A549 (cell line): ENCODE data around the gene BICC1. TPM values are rescaled to one million over a fixed set of nuclear protein-coding genes. Genes with fewer than 3 reads are reported as not detected.
A peak's percentile ranks its signal among the peaks of the same experiment; 100 is the strongest.

Experiments used
- ATAC-seq, 2 experiments: fragments of 200-7000 bp in 1 of 2; fragments of >200 bp in 1 of 2; cut with Nextera tagmentation in 1 of 2; cut with Tn5 transposase in 1 of 2; 3 replicates each; pipeline versions ENCODE4 v1.8.0 to v1.9.1; 2018 to 2020; ENCODE audit warnings: mild to moderate bottlenecking in 1 of 2, moderate library complexity in 1 of 2
- CTCF ChIA-PET: fragments of 300-600 bp; sonication (Branson Sonifier 250); formaldehyde crosslinking; extraction: SDS; loops from one replicate; lab custom pipeline; 2021; ENCODE audit warnings: antibody characterized with exemption, inconsistent platforms; lab: Yijun Ruan, JAX
- POLR2A ChIA-PET: fragments of 350-600 bp; formaldehyde crosslinking; extraction: SDS; loops from one replicate; lab custom pipeline; 2021; ENCODE audit warnings: antibody characterized with exemption, inconsistent platforms; lab: Yijun Ruan, JAX
- DNase-seq, 2 experiments: peaks; one replicate each; pipeline versions ENCODE4 v3.0.0 to v3.0.0-alpha.2; 2011 to 2016; ENCODE audit warnings: low read depth in 1 of 2, low spot score in 1 of 2
- FAIRE-seq: peaks from 2 replicates; lab custom pipeline; 2011; peaks lifted over from hg19 to GRCh38; lab: Jason Lieb, UNC
- H3K27ac ChIP-seq, 2 experiments: fragments of >200 bp; sonication (Bioruptor Twin); formaldehyde crosslinking; 3 replicates each; pipeline ENCODE4 v1.5.1; 2016 to 2017
- H3K4me1 ChIP-seq: fragments of >200 bp; sonication (Bioruptor Twin); formaldehyde crosslinking; 3 replicates; pipeline ENCODE4 v1.6.1; 2016
- H3K4me2 ChIP-seq: fragments of >200 bp; sonication (Bioruptor Twin); formaldehyde crosslinking; 3 replicates; pipeline ENCODE4 v1.6.1; 2016
- H3K4me3 ChIP-seq: fragments of >200 bp; sonication (Bioruptor Twin); formaldehyde crosslinking; 3 replicates; pipeline ENCODE4 v1.5.1; 2016
- H3K9me3 ChIP-seq: fragments of >200 bp; sonication (Bioruptor Twin); formaldehyde crosslinking; 3 replicates; pipeline ENCODE4 v1.6.1; 2016
- CHD2 ChIP-seq: fragments of 150-350 bp; IDR thresholded peaks from 2 replicates; pipeline ENCODE4 v1.6.1; 2014; ENCODE audit warnings: low read length; ENCODE audit not compliant: partially characterized antibody
- GATA3 ChIP-seq: IDR thresholded peaks from 2 replicates; pipeline ENCODE4 v1.6.1; 2012; ENCODE audit warnings: borderline replicate concordance
- HDAC2 ChIP-seq: fragments of 200-600 bp; sonication (generic); IDR thresholded peaks from 2 replicates; pipeline ENCODE4 v1.6.1; 2016
- HEYL ChIP-seq: fragments of 250-450 bp; sonication (Bioruptor Pico); IDR thresholded peaks from 2 replicates; pipeline ENCODE4 v1.8.0; 2021; ENCODE audit warnings: mild to moderate bottlenecking, moderate library complexity
- HOXA7 ChIP-seq: fragments of 250-450 bp; sonication (Bioruptor Pico); IDR thresholded peaks from 2 replicates; pipeline ENCODE4 v1.5.0; 2020; ENCODE audit warnings: mild to moderate bottlenecking, moderate library complexity
- HOXB5 ChIP-seq: fragments of 250-450 bp; sonication (Bioruptor Pico); IDR thresholded peaks from 2 replicates; pipeline ENCODE4 v1.5.0; 2020; ENCODE audit warnings: mild to moderate bottlenecking, moderate library complexity
- MAFK ChIP-seq: fragments of 450-650 bp; IDR thresholded peaks from 2 replicates; pipeline ENCODE4 v1.6.1; 2014; ENCODE audit not compliant: partially characterized antibody
- RNF2 ChIP-seq: fragments of 200-600 bp; sonication (generic); IDR thresholded peaks from 2 replicates; pipeline ENCODE4 v1.6.1; 2016; ENCODE audit warnings: low read depth, mild to moderate bottlenecking, antibody characterized with exemption, moderate library complexity, borderline replicate concordance
- TP53 ChIP-seq: fragments of 250-450 bp; sonication (Bioruptor Pico); IDR thresholded peaks from 2 replicates; pipeline ENCODE4 v1.5.0; 2021; ENCODE audit warnings: mild to moderate bottlenecking, moderate library complexity
- ZFP36 ChIP-seq: fragments of 450-650 bp; IDR thresholded peaks from 2 replicates; pipeline ENCODE4 v1.6.1; 2014; ENCODE audit warnings: borderline replicate concordance; ENCODE audit not compliant: partially characterized antibody
- WGBS: methylation state at CpG from one replicate; pipeline ENCODE4 v1.1.6; 2017; ENCODE audit errors: missing lambda C conversion rate; 5-methylcytosine and 5-hydroxymethylcytosine counted together
- polyA plus RNA-seq, 4 experiments: library from polyadenylated mRNA; depleted of rRNA in 3 of 4; stranded (reverse); fragments of >200 nt; fragmentation: RNase III in 1 of 4; extraction: RNeasy Plus Mini Kit Qiagen cat#74134 plus additional on column Dnase treatment in 1 of 4; gene quantifications; 2 replicates in 3 of 4; 3 replicates in 1 of 4; pipeline ENCODE4 v1.2.3, GENCODE V29; 2011 to 2017
- TF ChIP-seq, protein P1 (sequence below): fragments of >200 bp; sonication (Bioruptor Twin); formaldehyde crosslinking; IDR thresholded peaks from 3 replicates; pipeline ENCODE4 v1.5.1; 2016
- TF ChIP-seq, protein P2 (sequence below): fragments of 250-450 bp; sonication (Bioruptor Pico); IDR thresholded peaks from 2 replicates; pipeline ENCODE4 v1.5.0; 2021; ENCODE audit warnings: mild to moderate bottlenecking, moderate library complexity, borderline replicate concordance

The BICC1 gene
- polyA plus RNA-seq, 2 of the 4 experiments (the other 2 are of a cell fraction), result 36.9 to 56.8 TPM

DNA sequence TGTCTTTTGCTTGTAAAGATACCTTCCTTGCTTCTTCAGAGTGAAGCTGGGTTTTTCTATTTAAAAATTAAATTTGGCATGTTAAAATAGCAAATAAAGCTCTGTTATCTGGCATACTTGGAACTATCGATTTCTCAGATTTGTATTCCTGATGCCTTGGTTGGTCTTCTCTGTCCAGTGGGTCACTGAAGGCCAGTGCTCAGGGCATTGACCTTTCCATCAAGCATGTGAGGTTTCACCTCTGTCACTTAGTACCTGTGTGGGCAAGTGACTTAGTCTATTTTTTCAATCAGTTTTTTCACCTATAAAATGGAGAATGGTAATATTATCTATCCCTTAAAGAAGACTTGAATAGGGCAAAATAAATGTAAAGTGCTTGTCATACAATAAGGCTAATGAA, 311.3 kb downstream of the BICC1 start:
- H3K9me3 ChIP-seq, result no peaks in the 10 kb centered on the region
- CTCF ChIA-PET, result interaction anchor here (1.1 kb wide), 1 partner anchor 519 kb away, joined by 3 read pairs; no protein-coding TSS in a partner anchor
- H3K27ac ChIP-seq, result no peak overlapping the region
- DNase-seq (no peak), ATAC-seq (no peak), FAIRE-seq (no peak)
- POLR2A ChIA-PET, result no interaction called here
- TF ChIP-seq HDAC2 (no peak), ZFP36 (no peak)
- no peak overlapping the region for H3K4me2 ChIP-seq
- no peak overlapping the region for H3K4me3 ChIP-seq
- H3K4me1 ChIP-seq, result peaks cover 33% of the 10 kb centered on the region
- WGBS, result 93% methylated on average over 1 of the region's 1 CpG

GRCh38 chr10:58824396-58824795, 311.7 kb downstream of the BICC1 start:
- ChIA-PET POLR2A (no interaction called here), CTCF (interaction anchor here (1.1 kb wide), 1 partner anchor 519 kb away, joined by 3 read pairs; no protein-coding TSS in a partner anchor)
- FAIRE-seq, result peak; percentile 32

DNA sequence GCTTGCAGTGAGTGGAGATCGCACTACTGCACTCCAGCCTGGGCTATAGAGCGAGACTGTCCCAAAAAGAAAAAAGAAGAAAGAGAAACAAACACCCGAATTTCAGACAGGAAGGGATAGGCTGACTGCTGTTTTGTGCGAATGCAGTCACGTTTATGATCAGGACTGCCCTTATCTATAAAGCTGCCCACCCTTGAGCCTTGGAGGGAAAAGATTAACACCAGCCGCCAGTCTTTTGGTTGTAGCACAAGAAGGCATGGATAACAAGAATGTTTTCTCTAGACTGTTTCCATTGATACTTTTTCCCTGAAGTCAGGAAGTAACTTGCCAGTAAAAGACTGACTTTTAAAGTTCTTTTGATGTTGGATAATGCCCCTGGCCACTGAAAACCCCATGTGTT, 314.0 kb downstream of the BICC1 start:
- ChIA-PET POLR2A (no interaction called here), CTCF (no interaction called here)
- ATAC-seq (no peak), FAIRE-seq (no peak), DNase-seq (no peak)
- H3K9me3 ChIP-seq, result no peaks in the 10 kb centered on the region
- TF ChIP-seq GATA3, result no peak
- no peak for TF ChIP-seq TP53 (CRISPR knock-in tag)
- no peak for TF ChIP-seq HOXB5 (CRISPR knock-in tag)
- TF ChIP-seq RNF2, result no peak
- no peak for TF ChIP-seq HEYL (CRISPR knock-in tag)
- peaks cover 6% of the 10 kb centered on the region for H3K4me1 ChIP-seq
- no peak overlapping the region for H3K4me2 ChIP-seq
- no peak overlapping the region for H3K4me3 ChIP-seq
- H3K27ac ChIP-seq, result no peak overlapping the region
- WGBS, result 59% methylated on average over 6 of the region's 6 CpGs

More at GRCh38 chr10:58824396-58824795, 311.7 kb downstream of the BICC1 start:
- peak; percentile 50 for TF ChIP-seq MAFK
- TF ChIP-seq, protein P1, sequence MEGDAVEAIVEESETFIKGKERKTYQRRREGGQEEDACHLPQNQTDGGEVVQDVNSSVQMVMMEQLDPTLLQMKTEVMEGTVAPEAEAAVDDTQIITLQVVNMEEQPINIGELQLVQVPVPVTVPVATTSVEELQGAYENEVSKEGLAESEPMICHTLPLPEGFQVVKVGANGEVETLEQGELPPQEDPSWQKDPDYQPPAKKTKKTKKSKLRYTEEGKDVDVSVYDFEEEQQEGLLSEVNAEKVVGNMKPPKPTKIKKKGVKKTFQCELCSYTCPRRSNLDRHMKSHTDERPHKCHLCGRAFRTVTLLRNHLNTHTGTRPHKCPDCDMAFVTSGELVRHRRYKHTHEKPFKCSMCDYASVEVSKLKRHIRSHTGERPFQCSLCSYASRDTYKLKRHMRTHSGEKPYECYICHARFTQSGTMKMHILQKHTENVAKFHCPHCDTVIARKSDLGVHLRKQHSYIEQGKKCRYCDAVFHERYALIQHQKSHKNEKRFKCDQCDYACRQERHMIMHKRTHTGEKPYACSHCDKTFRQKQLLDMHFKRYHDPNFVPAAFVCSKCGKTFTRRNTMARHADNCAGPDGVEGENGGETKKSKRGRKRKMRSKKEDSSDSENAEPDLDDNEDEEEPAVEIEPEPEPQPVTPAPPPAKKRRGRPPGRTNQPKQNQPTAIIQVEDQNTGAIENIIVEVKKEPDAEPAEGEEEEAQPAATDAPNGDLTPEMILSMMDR, result no peak
- no peak overlapping the region for H3K4me3 ChIP-seq
- no peak overlapping the region for H3K4me2 ChIP-seq
- H3K9me3 ChIP-seq, result no peaks in the 10 kb centered on the region
- DNase-seq (no peak), ATAC-seq (no peak)
- 96% methylated on average over 2 of the region's 2 CpGs for WGBS
- H3K4me1 ChIP-seq, result peaks cover 29% of the 10 kb centered on the region
- no peak overlapping the region for H3K27ac ChIP-seq

GRCh38 chr10:58827381-58827780, 314.7 kb downstream of the BICC1 start:
- Histone ChIP-seq H3K9me3 (no peaks in the 10 kb centered on the region), H3K4me3 (no peak overlapping the region), H3K4me1 (no peaks in the 10 kb centered on the region), H3K27ac (no peak overlapping the region), H3K4me2 (no peak overlapping the region)
- no peak for ATAC-seq
- POLR2A ChIA-PET, result no interaction called here
- no peak for TF ChIP-seq RNF2
- TF ChIP-seq HOXA7 (CRISPR knock-in tag), result no peak
- TF ChIP-seq, protein P1, result no peak
- TF ChIP-seq, protein P2, sequence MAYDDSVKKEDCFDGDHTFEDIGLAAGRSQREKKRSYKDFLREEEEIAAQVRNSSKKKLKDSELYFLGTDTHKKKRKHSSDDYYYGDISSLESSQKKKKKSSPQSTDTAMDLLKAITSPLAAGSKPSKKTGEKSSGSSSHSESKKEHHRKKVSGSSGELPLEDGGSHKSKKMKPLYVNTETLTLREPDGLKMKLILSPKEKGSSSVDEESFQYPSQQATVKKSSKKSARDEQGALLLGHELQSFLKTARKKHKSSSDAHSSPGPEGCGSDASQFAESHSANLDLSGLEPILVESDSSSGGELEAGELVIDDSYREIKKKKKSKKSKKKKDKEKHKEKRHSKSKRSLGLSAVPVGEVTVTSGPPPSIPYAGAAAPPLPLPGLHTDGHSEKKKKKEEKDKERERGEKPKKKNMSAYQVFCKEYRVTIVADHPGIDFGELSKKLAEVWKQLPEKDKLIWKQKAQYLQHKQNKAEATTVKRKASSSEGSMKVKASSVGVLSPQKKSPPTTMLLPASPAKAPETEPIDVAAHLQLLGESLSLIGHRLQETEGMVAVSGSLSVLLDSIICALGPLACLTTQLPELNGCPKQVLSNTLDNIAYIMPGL, result no peak
- TF ChIP-seq CHD2, result no peak
- DNase-seq, result no peak
- CTCF ChIA-PET, result no interaction called here
- no peak for FAIRE-seq
- 86% methylated on average over 3 of the region's 3 CpGs for WGBS
